Endothelial cell of umbilical vein (primary cell): ENCODE measurements around the gene IDUA.

Source experiments
- CTCF ChIP-seq, 2 donors: IDR thresholded peaks; 1 replicate in 1 of 2; 2 replicates in 1 of 2; pipeline ENCODE4 v1.5.1; 2011; ENCODE audit warnings: low read length in 2 of 2, mild to moderate bottlenecking in 2 of 2, moderate library complexity in 2 of 2, control low read depth in 1 of 2, inconsistent platforms in 1 of 2, low read depth in 1 of 2; ENCODE audit not compliant: insufficient read depth in 1 of 2; ENCODE audit errors: extremely low read depth in 1 of 2
- EZH2 ChIP-seq: IDR thresholded peaks from 2 replicates; pipeline ENCODE4 v1.6.1; 2012; ENCODE audit warnings: borderline replicate concordance, low read depth, mild to moderate bottlenecking, moderate library complexity, low read length, inconsistent platforms; ENCODE audit not compliant: severe bottlenecking
- MAX ChIP-seq: IDR thresholded peaks from 2 replicates; pipeline ENCODE4 v1.6.1; 2011; ENCODE audit not compliant: insufficient read depth, insufficient read length
- POLR2A ChIP-seq: IDR thresholded peaks from 2 replicates; pipeline ENCODE4 v1.6.1; 2012; ENCODE audit warnings: low read depth, mild to moderate bottlenecking, control low read depth, low read length

- TF ChIP-seq CTCF (IDR thresholded peaks at IDR 0.05; ENCODE audit: extremely low read depth in 1 of 2, insufficient read depth in 1 of 2, low read depth in 1 of 2, low read length in 2 of 2) = no peak
- no peak for TF ChIP-seq MAX
- no peak for TF ChIP-seq EZH2
- TF ChIP-seq POLR2A = no peak
Observed at GRCh38 chr4:974668-975067, 12.2 kb upstream of the IDUA start.
